NCI-H82 treated with DMSO at 0.1 percent for 48 hours (cell line): ENCODE measurements around the gene SLC39A6.
"Not testable (repeated sequence)": the region's sequence is repeated elsewhere in the genome, so short reads cannot be mapped to it uniquely, and the experiment has no call there.

ENCODE experiments used
- DNase-seq: peaks from one replicate; lab custom pipeline; 2025; ENCODE audit not compliant: unreplicated experiment; lab: John Stamatoyannopoulos, UW

Gene SLC39A6

GRCh38 chr18:36066001-36066400, 63.1 kb downstream of the SLC39A6 start:
- DNase-seq, result no peak

GRCh38 chr18:36064809-36065079, 64.4 kb downstream of the SLC39A6 start:
- DNase-seq, result not testable (repeated sequence)

GRCh38 chr18:36064027-36064808, 64.9 kb downstream of the SLC39A6 start:
- DNase-seq, result no peak

- DNase-seq, result no peak
Observed at GRCh38 chr18:36058674-36059073, 70.5 kb downstream of the SLC39A6 start.
